ENCODE data around the gene MXI1. TPM values are rescaled to one million over a fixed set of nuclear protein-coding genes. Genes with fewer than 3 reads are reported as not detected.
A peak's percentile ranks its signal among the peaks of the same experiment; 100 is the strongest.

The MXI1 gene
- total RNA-seq, 1 experiment from 2014 or later: 12.1 TPM

DNA sequence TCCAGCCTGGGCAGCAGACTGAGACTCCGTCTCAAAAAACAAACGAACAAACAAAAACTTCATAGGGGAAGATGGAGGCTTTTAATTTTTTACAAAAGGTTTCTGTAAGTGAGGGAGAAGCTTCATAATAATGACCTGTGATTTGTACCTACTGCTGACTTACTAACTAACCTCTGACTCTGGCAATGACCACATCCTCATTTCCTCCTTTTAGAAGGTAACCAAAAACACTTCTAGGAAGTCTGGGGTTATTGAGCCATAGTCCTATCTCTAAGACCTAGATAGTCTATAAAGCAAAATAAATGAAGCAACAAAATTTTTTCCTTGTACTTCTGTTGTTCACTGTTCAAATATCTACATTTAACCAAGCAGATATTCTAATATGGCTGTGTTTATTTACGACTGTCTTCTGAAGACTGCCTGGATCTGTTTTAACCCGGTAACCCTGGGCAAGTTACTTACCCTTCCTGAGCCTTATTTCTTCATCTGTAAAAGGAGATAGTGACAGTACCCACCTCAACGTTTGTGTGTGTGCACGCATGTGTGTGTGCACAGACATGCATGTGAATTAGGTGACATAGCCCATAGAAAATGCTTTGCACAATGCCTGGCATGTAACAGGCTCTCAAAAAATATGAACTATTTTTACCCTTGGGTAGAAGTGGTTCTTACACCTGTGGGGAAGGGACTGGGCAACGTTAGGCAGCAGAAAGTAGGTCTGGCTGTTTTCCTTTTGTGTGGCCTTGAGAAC lies 128.1 kb downstream of the MXI1 start:
- no peaks in the 10 kb centered on the region for H3K36me3 ChIP-seq (ENCODE audit: control insufficient read depth, insufficient read depth, low read length)
- DNase-seq (ENCODE audit: low read depth, low spot score) (no peak), ATAC-seq (no peak)
- no peaks in the 10 kb centered on the region for H3K9me3 ChIP-seq (ENCODE audit: control insufficient read depth, insufficient read depth, low read depth, low read length)
- intact Hi-C loops (cut with micrococcal nuclease; ENCODE audit: unreplicated experiment) (no loop called here), in situ Hi-C loops (cut with HindIII; ENCODE audit: low pct_unique_long_range_greater_than_20kb, low sequenced_read_pairs) (no loop called here)
- CTCF ChIA-PET: interaction anchor here (1.6 kb wide), 1 partner anchor 19 kb away, joined by 5 read pairs; no protein-coding TSS in a partner anchor
- no TSS peak for BruUV-seq (replicated peaks)
- TF ChIP-seq TCF7L2 (IDR thresholded peaks at IDR 0.05; ENCODE audit: low read depth, low read length) (no peak), POLR2AphosphoS5 (IDR thresholded peaks at IDR 0.05; ENCODE audit: low read depth, low read length) (no peak), SIN3A (IDR thresholded peaks at IDR 0.05; ENCODE audit: borderline replicate concordance, insufficient read depth, low read depth, low read length) (no peak)
- TF ChIP-seq, protein P1, sequence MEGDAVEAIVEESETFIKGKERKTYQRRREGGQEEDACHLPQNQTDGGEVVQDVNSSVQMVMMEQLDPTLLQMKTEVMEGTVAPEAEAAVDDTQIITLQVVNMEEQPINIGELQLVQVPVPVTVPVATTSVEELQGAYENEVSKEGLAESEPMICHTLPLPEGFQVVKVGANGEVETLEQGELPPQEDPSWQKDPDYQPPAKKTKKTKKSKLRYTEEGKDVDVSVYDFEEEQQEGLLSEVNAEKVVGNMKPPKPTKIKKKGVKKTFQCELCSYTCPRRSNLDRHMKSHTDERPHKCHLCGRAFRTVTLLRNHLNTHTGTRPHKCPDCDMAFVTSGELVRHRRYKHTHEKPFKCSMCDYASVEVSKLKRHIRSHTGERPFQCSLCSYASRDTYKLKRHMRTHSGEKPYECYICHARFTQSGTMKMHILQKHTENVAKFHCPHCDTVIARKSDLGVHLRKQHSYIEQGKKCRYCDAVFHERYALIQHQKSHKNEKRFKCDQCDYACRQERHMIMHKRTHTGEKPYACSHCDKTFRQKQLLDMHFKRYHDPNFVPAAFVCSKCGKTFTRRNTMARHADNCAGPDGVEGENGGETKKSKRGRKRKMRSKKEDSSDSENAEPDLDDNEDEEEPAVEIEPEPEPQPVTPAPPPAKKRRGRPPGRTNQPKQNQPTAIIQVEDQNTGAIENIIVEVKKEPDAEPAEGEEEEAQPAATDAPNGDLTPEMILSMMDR (IDR thresholded peaks at IDR 0.05): no peak
- TF ChIP-seq, protein P2, sequence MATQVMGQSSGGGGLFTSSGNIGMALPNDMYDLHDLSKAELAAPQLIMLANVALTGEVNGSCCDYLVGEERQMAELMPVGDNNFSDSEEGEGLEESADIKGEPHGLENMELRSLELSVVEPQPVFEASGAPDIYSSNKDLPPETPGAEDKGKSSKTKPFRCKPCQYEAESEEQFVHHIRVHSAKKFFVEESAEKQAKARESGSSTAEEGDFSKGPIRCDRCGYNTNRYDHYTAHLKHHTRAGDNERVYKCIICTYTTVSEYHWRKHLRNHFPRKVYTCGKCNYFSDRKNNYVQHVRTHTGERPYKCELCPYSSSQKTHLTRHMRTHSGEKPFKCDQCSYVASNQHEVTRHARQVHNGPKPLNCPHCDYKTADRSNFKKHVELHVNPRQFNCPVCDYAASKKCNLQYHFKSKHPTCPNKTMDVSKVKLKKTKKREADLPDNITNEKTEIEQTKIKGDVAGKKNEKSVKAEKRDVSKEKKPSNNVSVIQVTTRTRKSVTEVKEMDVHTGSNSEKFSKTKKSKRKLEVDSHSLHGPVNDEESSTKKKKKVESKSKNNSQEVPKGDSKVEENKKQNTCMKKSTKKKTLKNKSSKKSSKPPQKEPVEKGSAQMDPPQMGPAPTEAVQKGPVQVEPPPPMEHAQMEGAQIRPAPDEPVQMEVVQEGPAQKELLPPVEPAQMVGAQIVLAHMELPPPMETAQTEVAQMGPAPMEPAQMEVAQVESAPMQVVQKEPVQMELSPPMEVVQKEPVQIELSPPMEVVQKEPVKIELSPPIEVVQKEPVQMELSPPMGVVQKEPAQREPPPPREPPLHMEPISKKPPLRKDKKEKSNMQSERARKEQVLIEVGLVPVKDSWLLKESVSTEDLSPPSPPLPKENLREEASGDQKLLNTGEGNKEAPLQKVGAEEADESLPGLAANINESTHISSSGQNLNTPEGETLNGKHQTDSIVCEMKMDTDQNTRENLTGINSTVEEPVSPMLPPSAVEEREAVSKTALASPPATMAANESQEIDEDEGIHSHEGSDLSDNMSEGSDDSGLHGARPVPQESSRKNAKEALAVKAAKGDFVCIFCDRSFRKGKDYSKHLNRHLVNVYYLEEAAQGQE (IDR thresholded peaks at IDR 0.05; ENCODE audit: insufficient read depth in 1 of 2, low read depth in 2 of 2, low read length in 1 of 2): no peak
- no peak overlapping the region for H3K4me3 ChIP-seq (ENCODE audit: low read depth in 2 of 2, low read length in 2 of 2)
- POLR2A ChIA-PET: interaction anchor here (0.6 kb wide), 1 partner anchor 536 kb away, joined by 7 read pairs; the partner anchor contains the start of gene PDCD4
- no peaks in the 10 kb centered on the region for H3K4me1 ChIP-seq (ENCODE audit: control insufficient read depth, insufficient read depth, low read length)
- H3K27ac ChIP-seq (ENCODE audit: low read length): no peak overlapping the region
- no peaks in the 10 kb centered on the region for H3K27me3 ChIP-seq (ENCODE audit: control insufficient read depth, insufficient read depth, low read length)

DNA sequence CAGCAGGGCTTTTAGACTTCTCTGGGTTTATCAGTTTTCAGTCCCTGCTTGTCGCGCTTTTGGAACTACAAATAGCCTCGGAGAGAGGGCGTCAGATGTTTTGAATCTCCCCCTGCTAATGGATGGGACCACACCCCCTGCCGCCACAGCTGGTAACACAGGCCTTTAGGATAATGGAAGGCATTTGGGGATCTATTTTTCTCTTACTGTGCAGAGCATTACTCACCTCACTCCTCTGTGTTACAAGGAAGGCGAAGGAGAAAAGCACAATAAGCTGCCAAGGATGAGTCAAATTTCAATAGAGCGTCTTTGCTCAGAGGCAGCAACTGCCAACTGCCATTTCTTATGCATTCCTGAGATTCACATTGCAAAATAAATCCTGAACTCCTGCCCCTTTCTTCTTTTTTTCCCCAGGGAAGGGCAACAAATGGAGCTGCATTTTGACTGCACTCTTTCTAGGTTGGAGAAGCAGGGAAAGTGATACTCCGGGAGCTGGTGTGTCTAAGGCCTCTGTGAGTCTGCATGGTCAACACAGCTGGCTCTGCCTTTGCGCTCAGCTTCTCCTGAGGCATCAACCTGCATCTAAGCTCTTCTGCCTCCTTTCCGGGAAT lies 128.8 kb downstream of the MXI1 start:
- no peaks in the 10 kb centered on the region for H3K27me3 ChIP-seq (ENCODE audit: control insufficient read depth, insufficient read depth, low read length)
- intact Hi-C loops (cut with micrococcal nuclease; ENCODE audit: unreplicated experiment): no loop called here
- in situ Hi-C loops (cut with HindIII; ENCODE audit: low pct_unique_long_range_greater_than_20kb, low sequenced_read_pairs): no loop called here
- H3K27ac ChIP-seq (ENCODE audit: low read length): no peak overlapping the region
- ATAC-seq: peak; percentile 60
- H3K36me3 ChIP-seq (ENCODE audit: control insufficient read depth, insufficient read depth, low read length): no peaks in the 10 kb centered on the region
- ChIA-PET POLR2A (interaction anchor here (0.6 kb wide), 1 partner anchor 62 kb away, joined by 3 read pairs; no protein-coding TSS in a partner anchor), CTCF (no interaction called here)
- DNase-seq (ENCODE audit: low read depth, low spot score): no peak
- H3K4me1 ChIP-seq (ENCODE audit: control insufficient read depth, insufficient read depth, low read length): no peaks in the 10 kb centered on the region
- TF ChIP-seq, protein P1 (IDR thresholded peaks at IDR 0.05): no peak
- TF ChIP-seq, protein P2 (IDR thresholded peaks at IDR 0.05; ENCODE audit: insufficient read depth in 1 of 2, low read depth in 2 of 2, low read length in 1 of 2): no peak
- TF ChIP-seq POLR2AphosphoS5 (IDR thresholded peaks at IDR 0.05; ENCODE audit: low read depth, low read length) (no peak), SIN3A (IDR thresholded peaks at IDR 0.05; ENCODE audit: borderline replicate concordance, insufficient read depth, low read depth, low read length) (no peak)
- no peaks in the 10 kb centered on the region for H3K9me3 ChIP-seq (ENCODE audit: control insufficient read depth, insufficient read depth, low read depth, low read length)
- H3K4me3 ChIP-seq (ENCODE audit: low read depth in 2 of 2, low read length in 2 of 2): no peak overlapping the region
- BruUV-seq (replicated peaks): no TSS peak
